ENCODE results near the gene GPX8.

GPX8 gene

DNA sequence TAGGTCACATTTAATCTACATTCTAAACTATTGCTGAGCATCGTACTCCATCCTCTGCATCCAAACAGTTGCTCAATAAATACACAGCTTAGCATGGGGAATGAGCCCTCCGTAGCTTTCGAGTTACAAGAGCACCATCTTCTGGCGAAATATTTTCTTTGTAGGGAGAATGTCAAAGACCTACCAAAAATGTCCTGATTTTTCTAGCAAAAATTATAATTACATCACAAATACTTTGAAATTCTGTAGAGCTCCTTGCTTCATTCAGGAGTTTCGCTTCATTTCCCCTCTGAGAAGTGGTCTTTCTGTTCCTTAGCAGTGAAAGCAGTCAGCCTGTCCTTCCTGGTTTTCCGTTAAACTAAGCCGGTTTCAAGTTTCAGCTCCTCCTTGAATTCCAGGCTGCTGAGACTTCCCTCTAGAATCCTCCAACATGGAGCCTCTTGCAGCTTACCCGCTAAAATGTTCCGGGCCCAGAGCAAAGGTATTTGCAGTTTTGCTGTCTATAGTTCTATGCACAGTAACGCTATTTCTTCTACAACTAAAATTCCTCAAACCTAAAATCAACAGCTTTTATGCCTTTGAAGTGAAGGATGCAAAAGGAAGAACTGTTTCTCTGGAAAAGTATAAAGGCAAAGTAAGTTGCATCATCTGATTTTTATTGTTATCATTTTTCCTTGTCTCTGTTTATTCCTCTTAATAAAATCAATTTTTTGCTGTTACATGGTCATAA lies at the start of gene GPX8:
GPX8 (plus strand) TSS at position 409 of the 730 bp plus-strand sequence; CDS start at position 431, 22 bp downstream.
- DNase-seq (ENCODE audit: low spot score) = peak; percentile 62

DNA sequence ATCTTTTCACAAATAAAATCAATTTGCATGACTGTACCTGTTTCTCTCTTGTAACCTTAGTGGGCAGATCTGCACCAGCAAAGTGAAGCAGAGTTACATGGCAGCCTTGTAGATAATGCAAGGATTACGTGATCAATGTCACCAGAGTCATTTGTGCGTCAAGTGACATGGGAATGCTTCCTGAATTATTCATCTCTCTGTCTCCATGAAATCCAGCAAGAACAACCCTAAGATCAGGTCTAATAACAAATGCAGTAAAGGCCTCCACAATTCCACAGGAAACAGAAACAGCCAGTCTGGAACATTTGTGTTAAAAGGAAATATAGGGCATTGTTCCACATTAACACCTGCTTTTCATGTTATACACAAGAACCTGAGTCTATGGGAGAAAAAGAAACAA lies 49.8 kb upstream of the GPX8 start:
- DNase-seq (ENCODE audit: low spot score) = no peak

DNA sequence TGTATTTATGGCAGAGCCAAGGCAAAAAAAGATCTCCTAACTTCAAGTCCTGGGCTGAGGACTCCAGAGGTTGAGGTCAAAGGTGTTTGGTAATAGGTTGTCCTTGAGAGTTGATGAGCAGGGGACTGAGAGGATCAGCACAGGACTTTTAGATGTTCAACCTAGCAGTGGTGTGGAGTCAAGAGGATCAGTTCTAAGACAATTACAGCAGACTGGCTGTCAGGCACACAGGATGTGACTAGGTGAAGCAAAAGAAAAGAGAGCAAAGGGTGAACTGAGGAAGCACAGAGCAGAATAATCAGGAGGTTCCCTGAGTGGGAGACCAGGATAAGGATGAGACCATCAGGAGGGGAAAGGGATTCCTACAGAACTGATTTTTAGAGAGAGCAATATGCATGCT lies 46.6 kb upstream of the GPX8 start:
- no peak for DNase-seq (ENCODE audit: low spot score)

GRCh38 chr5:55114061-55114460 lies 45.9 kb upstream of the GPX8 start:
- DNase-seq (ENCODE audit: low spot score) = no peak

DNA sequence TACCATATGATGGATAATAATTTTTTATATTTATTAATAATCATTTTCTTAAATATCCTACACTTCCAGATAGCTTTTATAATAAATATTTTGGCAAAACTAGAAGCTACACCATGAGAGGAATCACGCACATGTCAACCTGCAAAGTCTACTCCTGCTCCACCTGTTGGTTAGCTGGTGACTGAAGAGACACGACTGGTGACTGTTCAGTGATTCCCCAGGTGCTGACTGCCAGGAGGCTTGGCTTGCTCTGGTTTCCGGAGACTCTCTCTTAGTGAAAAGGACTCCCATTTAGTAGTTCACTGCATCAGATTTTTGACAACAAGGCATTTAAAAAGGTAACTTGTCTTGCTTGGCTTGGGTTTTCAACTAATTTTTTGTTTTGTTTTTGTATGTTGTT lies 36.6 kb upstream of the GPX8 start:
- no peak for DNase-seq (ENCODE audit: low spot score)

DNA sequence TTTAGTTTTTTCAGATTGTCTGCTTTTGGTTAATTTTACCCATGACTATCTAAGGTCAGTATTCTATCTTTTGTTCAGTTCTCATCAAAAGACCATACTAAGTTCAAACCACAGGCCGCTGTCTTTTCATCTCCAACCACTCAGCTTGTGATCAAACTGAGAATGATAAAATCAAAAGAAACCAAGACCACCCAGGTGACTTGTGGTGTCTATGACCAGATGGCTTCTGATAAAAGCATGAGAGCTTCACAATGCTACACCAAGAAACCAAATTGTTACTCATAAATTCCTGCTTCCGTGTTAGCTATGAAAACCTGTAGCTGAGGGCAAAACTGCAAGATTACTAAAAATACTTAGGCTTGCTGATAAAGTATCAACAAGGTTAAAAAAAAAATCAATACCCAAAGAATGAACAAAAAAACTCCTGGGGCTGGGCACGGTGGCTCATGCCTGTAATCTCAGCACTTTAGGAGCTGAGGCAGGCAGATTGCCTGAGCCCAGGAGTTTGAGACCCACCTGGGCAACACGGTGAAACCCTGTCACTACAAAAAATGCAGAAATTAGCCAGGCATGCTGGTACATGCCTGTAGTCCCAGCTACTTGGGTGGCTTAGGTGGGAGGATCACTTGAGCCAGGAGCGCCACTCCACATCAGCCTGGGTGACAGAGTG lies 25.8 kb upstream of the GPX8 start:
- peak; percentile 37 for DNase-seq (ENCODE audit: low spot score)

DNA sequence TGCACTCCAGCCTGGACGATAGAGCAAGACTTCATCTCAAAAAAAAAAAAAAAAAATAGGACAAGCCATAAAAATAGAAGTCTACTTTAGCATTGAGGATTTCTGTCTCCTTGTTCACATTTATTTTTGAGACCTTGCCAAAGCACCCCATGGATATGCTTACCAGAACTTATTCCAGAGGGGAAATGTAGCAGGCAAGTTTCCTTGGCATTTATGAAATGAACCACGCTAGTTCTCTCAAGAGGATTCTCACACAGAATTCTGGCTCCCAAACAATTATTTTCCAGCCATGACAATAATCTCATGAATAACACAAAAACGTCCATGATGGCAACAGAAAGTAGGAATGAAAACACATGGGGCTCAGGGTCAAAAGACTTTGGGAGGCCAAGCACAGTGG lies 23.4 kb upstream of the GPX8 start:
- DNase-seq (ENCODE audit: low spot score) = no peak

- no peak for DNase-seq (ENCODE audit: low spot score)
These were observed 18.9 kb upstream of the GPX8 start for GRCh38 chr5:55140908-55141665.

DNA sequence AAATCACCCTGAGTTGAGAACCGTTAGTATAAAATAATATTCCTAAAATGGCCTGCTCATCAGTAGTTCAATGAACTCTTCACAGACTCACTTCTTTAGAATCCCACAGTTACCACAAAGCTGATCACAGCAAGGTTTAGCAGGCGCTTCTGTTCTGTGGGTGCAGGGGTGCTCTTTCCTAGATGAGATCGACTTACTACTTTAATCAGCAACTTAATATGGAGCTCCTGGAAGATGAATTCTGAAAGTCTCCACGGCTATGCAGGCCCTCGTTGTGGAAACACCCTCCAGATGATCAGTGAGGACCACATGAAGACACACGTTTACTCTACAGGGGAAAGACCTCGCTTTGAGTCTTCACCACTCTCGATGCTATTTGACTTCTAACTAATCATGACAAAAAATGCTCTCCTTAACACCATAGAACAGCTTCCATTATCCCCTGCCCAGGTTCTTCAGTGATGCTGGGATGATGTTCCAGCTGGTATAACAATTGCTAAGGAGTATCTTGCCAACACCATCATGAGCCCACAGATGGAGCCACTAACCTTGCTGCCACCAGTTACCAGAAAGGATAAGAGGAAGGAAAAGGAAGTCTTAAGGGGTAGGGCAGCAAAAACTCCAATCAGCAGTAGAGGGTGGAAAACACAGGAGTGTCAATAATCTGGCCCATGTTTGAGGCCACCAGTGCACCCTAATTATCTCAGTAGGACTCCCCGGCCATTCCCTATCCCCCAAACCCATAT lies 17.9 kb upstream of the GPX8 start:
- DNase-seq (ENCODE audit: low spot score) = peak; percentile 36

DNA sequence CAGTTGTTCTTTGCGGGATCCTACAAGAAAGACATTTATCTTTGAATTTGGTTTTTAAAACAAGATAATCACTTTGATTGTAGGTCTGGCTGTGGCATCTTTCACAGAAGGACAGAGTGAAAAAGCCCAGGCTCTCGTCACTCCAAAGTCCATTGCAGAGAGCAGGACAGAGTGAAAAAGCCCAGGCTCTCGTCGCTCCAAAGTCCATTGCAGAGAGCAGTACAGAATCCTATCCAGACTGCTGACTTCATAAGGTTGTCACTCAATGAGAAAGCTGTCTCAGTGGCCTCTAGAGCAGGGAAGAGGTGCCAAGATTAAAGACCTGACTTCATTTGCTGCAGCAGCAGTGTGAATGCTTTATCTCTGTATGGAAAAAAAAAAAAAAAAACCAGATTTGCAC lies 16.3 kb upstream of the GPX8 start:
- DNase-seq (ENCODE audit: low spot score) = no peak

DNA sequence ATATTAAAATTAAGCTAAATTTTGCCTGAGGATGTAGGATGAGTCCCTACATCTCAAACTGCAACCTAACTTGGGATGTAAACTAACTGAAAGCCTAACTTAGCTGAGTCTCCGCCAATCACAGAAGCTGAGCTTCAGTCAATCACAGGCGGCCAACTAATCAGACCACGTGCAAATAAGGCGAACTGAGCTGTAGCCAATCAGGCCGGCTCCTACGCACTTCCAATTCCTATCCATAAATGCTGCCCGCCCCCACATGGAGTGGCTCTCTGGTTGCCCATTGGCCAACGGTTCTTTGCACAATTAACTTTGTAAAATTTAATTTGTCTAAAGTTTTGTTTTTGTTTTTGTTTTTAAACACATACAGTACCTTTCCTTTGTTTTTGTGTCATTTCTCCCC lies 13.9 kb upstream of the GPX8 start:
- no peak for DNase-seq (ENCODE audit: low spot score)

DNA sequence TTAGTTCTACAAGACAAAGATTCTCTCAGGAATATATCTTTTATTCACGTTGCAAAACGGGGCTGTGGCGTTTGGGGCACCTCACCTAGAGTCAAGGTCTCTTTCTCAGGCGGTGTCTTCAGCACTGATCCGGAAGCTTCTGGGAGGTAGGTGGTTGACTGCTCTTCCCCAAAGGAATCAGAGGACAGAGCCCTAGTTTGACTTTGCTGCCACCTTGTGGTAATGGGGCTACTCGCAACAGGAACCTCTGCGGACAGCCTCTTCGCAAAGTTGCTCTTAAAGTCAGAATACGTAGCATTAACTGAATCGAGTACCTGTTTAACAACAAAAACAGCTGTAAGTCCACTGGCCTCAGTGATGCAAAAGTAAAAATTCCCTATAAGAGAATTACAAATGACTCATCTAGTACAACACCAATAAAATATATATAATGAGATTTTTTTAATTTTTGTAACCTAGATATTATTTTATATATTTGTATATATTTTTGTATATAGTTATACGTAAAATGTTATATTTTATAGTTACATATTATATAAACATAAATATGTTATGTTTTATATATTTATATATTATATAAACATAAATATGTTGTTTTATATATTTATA lies 13.3 kb upstream of the GPX8 start:
- peak; percentile 90 for DNase-seq (ENCODE audit: low spot score)

GRCh38 chr5:55149308-55149795 lies 10.6 kb upstream of the GPX8 start:
- DNase-seq (ENCODE audit: low spot score) = no peak

- DNase-seq (ENCODE audit: low spot score) = no peak
These were observed 7.8 kb upstream of the GPX8 start for GRCh38 chr5:55151923-55152842.

- DNase-seq (ENCODE audit: low spot score) = no peak
These were observed 5.1 kb upstream of the GPX8 start for GRCh38 chr5:55154873-55155272.

DNA sequence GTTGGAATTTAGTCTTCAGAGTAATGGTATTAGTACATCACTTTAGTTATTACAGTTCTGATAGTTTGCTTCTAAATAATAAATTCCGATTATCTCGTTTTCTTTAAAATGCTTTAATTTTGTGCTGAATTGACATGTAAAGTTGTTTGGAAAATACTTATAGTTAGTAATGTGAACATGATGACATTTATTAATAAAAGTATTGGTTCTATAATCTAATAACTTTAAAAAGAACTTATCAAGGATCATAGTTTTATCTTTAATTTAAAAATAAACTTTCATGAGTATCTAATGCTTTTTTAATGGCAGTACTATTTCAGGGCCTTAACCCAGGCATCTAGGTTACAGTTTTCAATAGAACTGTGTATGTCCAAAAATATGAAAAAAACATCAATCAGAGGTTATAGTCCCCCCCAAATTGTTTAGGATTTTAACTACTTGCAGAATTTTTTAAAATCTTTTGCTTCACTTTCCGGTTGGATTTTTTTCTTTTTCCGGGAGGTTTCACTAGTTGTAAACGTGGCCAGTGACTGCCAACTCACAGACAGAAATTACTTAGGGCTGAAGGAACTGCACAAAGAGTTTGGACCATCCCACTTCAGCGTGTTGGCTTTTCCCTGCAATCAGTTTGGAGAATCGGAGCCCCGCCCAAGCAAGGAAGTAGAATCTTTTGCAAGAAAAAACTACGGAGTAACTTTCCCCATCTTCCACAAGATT lies 680 bp downstream of the GPX8 start:
- no peak for DNase-seq (ENCODE audit: low spot score)

GRCh38 chr5:55162666-55163065 lies 2.7 kb downstream of the GPX8 start:
- no peak for DNase-seq (ENCODE audit: low spot score)

DNA sequence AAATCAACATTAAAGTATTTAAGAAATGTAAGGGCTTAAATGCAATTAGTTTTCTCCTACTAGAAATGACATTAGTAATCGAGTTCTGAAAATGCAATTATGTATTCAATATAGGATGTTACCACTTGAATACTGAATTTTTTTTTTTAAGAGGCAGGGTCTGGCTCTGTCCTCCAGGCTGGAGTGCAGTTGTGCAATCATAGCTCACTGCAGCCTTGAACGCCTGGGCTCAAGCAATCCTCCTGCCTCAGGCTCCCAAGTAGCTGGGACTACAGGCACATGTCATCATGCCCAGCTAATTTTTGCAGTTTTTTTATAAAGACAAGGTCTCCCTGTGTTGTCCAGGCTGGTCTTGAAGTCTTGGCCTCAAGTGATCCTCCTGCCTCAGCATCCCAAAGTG lies 11.5 kb downstream of the GPX8 start:
- no peak for DNase-seq (ENCODE audit: low spot score)

GRCh38 chr5:55172051-55172899 lies 12.3 kb downstream of the GPX8 start:
- peak; percentile 84 for DNase-seq (ENCODE audit: low spot score)
